Neutrophil (primary cell): Measurements from ENCODE around the gene MRPS10.

Experiments used
- H3K27ac ChIP-seq: fragments of 200-600 bp; sonication (generic); 2 replicates; pipeline ENCODE4 v1.5.1; 2016; ENCODE audit warnings: mild to moderate bottlenecking, moderate library complexity
- H3K27me3 ChIP-seq: fragments of 200-600 bp; sonication (generic); 2 replicates; pipeline ENCODE4 v1.6.0; 2016; ENCODE audit warnings: mild to moderate bottlenecking
- H3K36me3 ChIP-seq: fragments of 200-600 bp; sonication (generic); 2 replicates; pipeline ENCODE4 v1.5.1; 2017
- H3K4me1 ChIP-seq, 2 experiments: fragments of 200-600 bp in 1 of 2; sonication (generic) in 1 of 2; 1 replicate in 1 of 2; 2 replicates in 1 of 2; pipeline versions ENCODE4 v1.5.1 to v1.6.1; 2013 to 2016; ENCODE audit warnings: low read depth in 1 of 2, low read length in 1 of 2, mild to moderate bottlenecking in 1 of 2, moderate library complexity in 1 of 2; ENCODE audit not compliant: control insufficient read depth in 1 of 2, insufficient read depth in 1 of 2
- H3K4me3 ChIP-seq, 2 experiments: fragments of 200-600 bp in 1 of 2; sonication (generic) in 1 of 2; 1 replicate in 1 of 2; 2 replicates in 1 of 2; pipeline ENCODE4 v1.5.1; 2013 to 2016; ENCODE audit warnings: low read depth in 1 of 2, low read length in 1 of 2, mild to moderate bottlenecking in 1 of 2, moderate library complexity in 1 of 2
- H3K9me3 ChIP-seq: fragments of 200-600 bp; sonication (generic); 2 replicates; pipeline ENCODE4 v1.5.1; 2016
- CTCF ChIP-seq: fragments of 200-600 bp; sonication (generic); IDR thresholded peaks from 2 replicates; pipeline ENCODE4 v1.5.1; 2016; ENCODE audit warnings: antibody characterized with exemption

Gene MRPS10

DNA sequence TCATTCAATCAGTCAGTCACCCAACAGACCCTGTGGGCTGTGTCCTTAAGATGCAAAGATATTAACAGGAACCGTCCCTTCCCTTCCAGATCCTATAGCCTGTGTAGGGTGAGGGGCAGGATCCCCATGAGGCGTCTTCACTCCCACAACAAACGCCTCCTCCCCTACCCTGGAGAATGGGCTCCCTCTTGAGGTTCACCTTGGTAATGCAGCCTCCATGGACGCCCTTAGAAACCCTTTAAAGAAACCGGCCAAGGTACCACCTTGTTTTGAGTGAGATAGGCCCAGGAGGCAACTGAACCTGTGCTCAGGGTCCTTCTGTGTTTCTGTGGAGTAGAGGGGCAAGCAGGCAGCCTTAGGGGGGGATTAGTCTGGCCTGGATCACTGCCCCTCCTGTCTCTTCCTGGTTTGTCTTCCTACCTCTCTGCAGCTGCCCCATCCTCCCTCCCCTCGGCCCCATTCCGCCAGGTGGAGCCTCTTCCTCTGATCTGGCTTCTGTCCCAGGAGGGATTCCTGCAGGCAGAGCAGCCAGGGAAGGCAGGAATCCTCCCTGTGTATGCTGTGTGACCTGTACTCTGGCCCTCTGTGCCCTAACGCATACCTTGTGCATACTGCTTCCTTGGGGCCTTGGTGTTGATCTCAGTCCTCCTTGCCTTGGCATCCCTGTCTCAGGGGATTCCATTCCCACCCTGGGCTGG, 51.1 kb downstream of the MRPS10 start:
- Histone ChIP-seq H3K27me3 (no peaks in the 10 kb centered on the region), H3K27ac (no peak overlapping the region), H3K9me3 (no peaks in the 10 kb centered on the region), H3K4me3 (no peak overlapping the region), H3K4me1 (no peaks in the 10 kb centered on the region), H3K36me3 (no peaks in the 10 kb centered on the region)
- TF ChIP-seq CTCF, result peak; percentile 88

DNA sequence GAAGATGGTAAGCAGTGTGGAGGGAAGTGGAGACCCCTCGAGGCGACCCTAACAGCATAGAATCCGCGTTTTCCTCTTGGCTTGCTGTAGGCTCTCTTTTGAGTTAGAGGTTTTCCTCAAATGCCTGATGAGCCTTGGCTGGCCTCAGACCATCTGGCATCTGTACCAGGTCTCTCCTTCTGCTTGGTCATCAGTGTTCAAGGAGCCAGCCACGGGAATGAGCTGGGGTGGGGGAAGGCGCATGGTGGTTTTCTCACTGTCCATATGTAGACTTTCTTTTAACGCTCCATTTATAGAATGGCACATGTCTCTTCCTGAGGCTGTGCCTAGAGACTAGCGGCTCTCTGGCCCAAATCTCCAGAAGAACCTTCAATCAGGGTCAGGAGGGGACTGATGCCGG, 52.6 kb downstream of the MRPS10 start:
- Histone ChIP-seq H3K27me3 (peaks cover 11% of the 10 kb centered on the region), H3K36me3 (no peaks in the 10 kb centered on the region), H3K27ac (no peak overlapping the region), H3K4me1 (no peaks in the 10 kb centered on the region), H3K9me3 (no peaks in the 10 kb centered on the region), H3K4me3 (no peak overlapping the region)
- TF ChIP-seq CTCF, result no peak

GRCh38 chr6:42163981-42164380, 53.7 kb downstream of the MRPS10 start:
- no peak overlapping the region for H3K27ac ChIP-seq
- H3K4me1 ChIP-seq, result no peaks in the 10 kb centered on the region
- no peak overlapping the region for H3K4me3 ChIP-seq

DNA sequence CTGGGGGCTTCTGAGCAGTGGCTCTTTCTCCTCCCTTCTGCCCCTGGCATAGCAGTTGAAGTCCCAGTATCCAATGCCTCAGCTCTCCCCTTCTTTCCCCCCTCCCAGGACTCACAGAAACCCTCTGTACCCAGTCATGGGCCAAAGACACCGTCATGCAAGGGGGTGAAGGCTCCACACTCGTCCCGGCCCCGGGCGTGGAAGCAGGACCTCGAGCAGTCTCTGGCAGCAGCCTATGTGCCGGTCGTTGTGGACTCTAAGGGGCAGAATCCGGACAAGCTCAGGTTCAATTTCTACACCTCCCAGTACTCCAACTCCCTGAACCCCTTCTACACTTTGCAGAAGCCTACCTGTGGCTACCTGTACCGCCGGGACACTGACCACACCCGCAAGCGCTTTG, 54.8 kb downstream of the MRPS10 start:
- H3K4me1 ChIP-seq, result no peaks in the 10 kb centered on the region
- no peaks in the 10 kb centered on the region for H3K36me3 ChIP-seq
- no peak overlapping the region for H3K4me3 ChIP-seq
- peaks cover 17% of the 10 kb centered on the region for H3K27me3 ChIP-seq
- H3K9me3 ChIP-seq, result no peaks in the 10 kb centered on the region
- H3K27ac ChIP-seq, result no peak overlapping the region
- TF ChIP-seq CTCF, result no peak

More at GRCh38 chr6:42163981-42164380, 53.7 kb downstream of the MRPS10 start:
- Histone ChIP-seq H3K9me3 (no peaks in the 10 kb centered on the region), H3K27me3 (peaks cover 11% of the 10 kb centered on the region), H3K36me3 (no peaks in the 10 kb centered on the region)
- no peak for TF ChIP-seq CTCF

- H3K4me3 ChIP-seq, result no peak overlapping the region
- no peaks in the 10 kb centered on the region for H3K36me3 ChIP-seq
- H3K27ac ChIP-seq, result no peak overlapping the region
Observed at GRCh38 chr6:42162384-42162783, 55.3 kb downstream of the MRPS10 start.

More at GRCh38 chr6:42162384-42162783, 55.3 kb downstream of the MRPS10 start:
- H3K9me3 ChIP-seq, result no peaks in the 10 kb centered on the region
- no peaks in the 10 kb centered on the region for H3K4me1 ChIP-seq
- TF ChIP-seq CTCF, result no peak
- peaks cover 17% of the 10 kb centered on the region for H3K27me3 ChIP-seq
